ENCODE data around the gene CPAMD8. TPM values are rescaled to one million over a fixed set of nuclear protein-coding genes. Genes with fewer than 3 reads are reported as not detected.

CPAMD8 gene
- total and polyA plus RNA-seq, 2 donors (not counting 3 experiments of a cell fraction or from before 2014, with no cell fraction given), result 2.2 to 3.9 TPM

- FAIRE-seq (no peak), DNase-seq (ENCODE audit: low read depth, low spot score) (no peak)
- intact Hi-C loops (cut with micrococcal nuclease) (no loop called here), dilution Hi-C loops (cut with MboI; ENCODE audit: extremely low pct_ligation_motif_present, low sequenced_read_pairs) (no loop called here)
- Histone ChIP-seq H3K4me1 (ENCODE audit: control insufficient read depth, extremely low read depth, insufficient read depth, low read length) (peaks cover 14% of the 10 kb centered on the region), H3K36me3 (ENCODE audit: control insufficient read depth in 2 of 2, extremely low read depth in 1 of 2, insufficient read depth in 2 of 2, low read length in 2 of 2) (no peaks in the 10 kb centered on the region), H3K9ac (replicated peaks; ENCODE audit: extremely low read depth, insufficient read depth, low read length) (no peak overlapping the region), H3K4me3 (replicated peaks in 1 of 3; ENCODE audit: insufficient read depth in 1 of 3, low read depth in 1 of 3, low read length in 3 of 3) (no peak overlapping the region), H3K27me3 (ENCODE audit: control insufficient read depth in 2 of 2, insufficient read depth in 2 of 2, low read length in 2 of 2) (no peaks in the 10 kb centered on the region), H4K20me1 (replicated peaks; ENCODE audit: control insufficient read depth, extremely low read depth, insufficient read depth, low read length) (no peaks in the 10 kb centered on the region), H3K4me2 (ENCODE audit: insufficient read depth, low read length) (no peak overlapping the region), H3K9me1 (replicated peaks; ENCODE audit: control insufficient read depth, extremely low read depth, insufficient read depth, low read length) (no peaks in the 10 kb centered on the region), H3K27ac (ENCODE audit: insufficient read depth, low read depth, low read length) (no peak overlapping the region), H3K79me2 (ENCODE audit: control insufficient read depth, insufficient read depth, low read length) (no peaks in the 10 kb centered on the region), H2AFZ (ENCODE audit: low read depth, low read length) (no peak overlapping the region), H3K9me3 (replicated peaks; ENCODE audit: control insufficient read depth, insufficient read depth, low read length) (no peaks in the 10 kb centered on the region)
- ChIA-PET CTCF (no interaction called here), POLR2A (no interaction called here)
- BruUV-seq (replicated peaks), result no TSS peak
- TF ChIP-seq GATA2 (IDR thresholded peaks at IDR 0.05; ENCODE audit: insufficient read depth, insufficient read length, low read depth, low read length) (no peak), FOS (IDR thresholded peaks at IDR 0.05; ENCODE audit: borderline replicate concordance, insufficient read depth, low read length) (no peak), EZH2 (IDR thresholded peaks at IDR 0.05; ENCODE audit: borderline replicate concordance, low read depth, low read length, severe bottlenecking) (no peak), POLR2AphosphoS5 (IDR thresholded peaks at IDR 0.05; ENCODE audit: insufficient read depth, low read depth, low read length) (no peak), POLR2A (IDR thresholded peaks at IDR 0.05; ENCODE audit: low read depth, low read length) (no peak), MAX (IDR thresholded peaks at IDR 0.05; ENCODE audit: insufficient read depth, insufficient read length) (no peak), CTCF (IDR thresholded peaks at IDR 0.05; ENCODE audit: extremely low read depth in 1 of 2, insufficient read depth in 1 of 2, low read depth in 1 of 2, low read length in 2 of 2) (no peak), JUN (IDR thresholded peaks at IDR 0.05; ENCODE audit: borderline replicate concordance, insufficient read depth, insufficient read length, low read depth) (no peak), MYC (IDR thresholded peaks at IDR 0.05; ENCODE audit: low read depth, low read length) (no peak)
Measured at GRCh38 chr19:16890461-16891184, 136.0 kb downstream of the CPAMD8 start.

All from endothelial cell of umbilical vein (primary cell).